ENCODE results near the gene EWSR1. TPM values are rescaled to one million over a fixed set of nuclear protein-coding genes. Genes with fewer than 3 reads are reported as not detected.

The EWSR1 gene
- total and polyA plus RNA-seq, 2 of the 4 experiments (the other 2 are of a cell fraction): 243 to 518 TPM

- Histone ChIP-seq H3K36me3 (ENCODE audit: control insufficient read depth, insufficient read depth, low read length) (peaks cover 62% of the 10 kb centered on the region), H2BK120ac (ENCODE audit: low read depth, low read length) (no peak overlapping the region), H4K20me1 (ENCODE audit: insufficient read depth, low read length) (peaks cover 56% of the 10 kb centered on the region), H3K4me2 (ENCODE audit: low read depth, low read length) (no peak overlapping the region), H3K27me3 (ENCODE audit: control insufficient read depth, insufficient read depth, low read length) (no peaks in the 10 kb centered on the region), H4K5ac (ENCODE audit: low read depth, low read length) (no peak overlapping the region), H3K9ac (ENCODE audit: low read depth, low read length) (no peak overlapping the region), H4K8ac (ENCODE audit: low read depth in 2 of 2, low read length in 2 of 2) (no peak overlapping the region), H3K56ac (ENCODE audit: extremely low read depth, insufficient read depth, low read length) (no peak overlapping the region), H4K91ac (ENCODE audit: insufficient read depth, low read depth, low read length) (no peak overlapping the region), H2BK5ac (ENCODE audit: low read depth, low read length, poor library complexity, severe bottlenecking) (no peak overlapping the region), H3K79me1 (ENCODE audit: low read depth in 1 of 2, low read length in 2 of 2) (peaks cover 44 to 51% of the 10 kb centered on the region in 2 experiments), H2BK20ac (ENCODE audit: low read depth, low read length) (no peak overlapping the region), H3K18ac (ENCODE audit: low read depth, low read length) (no peak overlapping the region), H3K14ac (replicated peaks; ENCODE audit: low read depth, low read length) (no peak overlapping the region), H2AFZ (replicated peaks; ENCODE audit: low read length, poor library complexity) (no peak overlapping the region), H3K4me1 (ENCODE audit: control insufficient read depth, insufficient read depth, low read length) (no peaks in the 10 kb centered on the region), H2BK15ac (ENCODE audit: low read depth, low read length) (no peak overlapping the region), H3K9me3 (ENCODE audit: control insufficient read depth, insufficient read depth, low read length) (no peaks in the 10 kb centered on the region), H3K27ac (ENCODE audit: insufficient read depth, low read length) (no peak overlapping the region), H3K23ac (ENCODE audit: low read depth, low read length) (no peak overlapping the region), H2AK5ac (ENCODE audit: low read depth, low read length) (no peak overlapping the region), H3K4ac (ENCODE audit: low read depth, low read length) (no peak overlapping the region), H3K9me1 (ENCODE audit: insufficient read depth, low read length) (no peaks in the 10 kb centered on the region; the same call in 1 of the 2 replicates), H2AK9ac (replicated peaks; ENCODE audit: low read depth, low read length, poor library complexity) (no peak overlapping the region), H3K4me3 (ENCODE audit: insufficient read depth, low read depth, low read length) (no peak overlapping the region)
- no TSS peak for BruUV-seq (replicated peaks)
- dilution Hi-C loops (cut with HindIII; ENCODE audit: low sequenced_read_pairs, unreplicated experiment) (no loop called here), intact Hi-C loops (cut with micrococcal nuclease) (no loop called here), in situ Hi-C loops (cut with MboI; ENCODE audit: low sequenced_read_pairs) (no loop called here)
- no CpG with 5 or more reads among the region's 7 CpGs for WGBS, 2 experiments (ENCODE audit: extremely low coverage in 2 of 2, insufficient read length in 1 of 2)
- ChIA-PET CTCF (no interaction called here), POLR2A (ENCODE audit: unreplicated experiment) (no interaction called here)
- DNase-seq (no peak), ATAC-seq (ENCODE audit: low read depth) (no peak)
- TF ChIP-seq ELK1 (IDR thresholded peaks at IDR 0.05; ENCODE audit: borderline replicate concordance, low read depth, low read length) (no peak), CHD1 (IDR thresholded peaks at IDR 0.05; ENCODE audit: low read depth, low read length) (no peak), SMC3 (IDR thresholded peaks at IDR 0.05; ENCODE audit: low read depth, low read length) (no peak), BHLHE40 (IDR thresholded peaks at IDR 0.05; ENCODE audit: low read depth, low read length) (no peak), USF2 (IDR thresholded peaks at IDR 0.05; ENCODE audit: low read depth, low read length) (no peak), NFE2L2 (IDR thresholded peaks at IDR 0.05; ENCODE audit: low read depth, low read length) (no peak), POLR2A (IDR thresholded peaks at IDR 0.05; ENCODE audit: low read depth, low read length) (no peak), MAZ (IDR thresholded peaks at IDR 0.05; ENCODE audit: borderline replicate concordance, low read depth, low read length) (no peak), RAD21 (IDR thresholded peaks at IDR 0.05; ENCODE audit: low read length) (no peak), MXI1 (IDR thresholded peaks at IDR 0.05; ENCODE audit: borderline replicate concordance, low read depth, low read length) (no peak), RFX5 (IDR thresholded peaks at IDR 0.05; ENCODE audit: low read depth, low read length) (no peak), CEBPB (IDR thresholded peaks at IDR 0.05; ENCODE audit: low read depth, low read length) (no peak), FOS (IDR thresholded peaks at IDR 0.05; ENCODE audit: low read depth, low read length) (no peak), MAFK (IDR thresholded peaks at IDR 0.05; ENCODE audit: low read depth, low read length) (no peak), RCOR1 (IDR thresholded peaks at IDR 0.05; ENCODE audit: insufficient replicate concordance, low read length) (no peak), CTCF (conservative IDR thresholded peaks at IDR 0.05; ENCODE audit: low read depth, low read length) (no peak)
Observed at GRCh38 chr22:29291215-29291614, 23.1 kb downstream of the EWSR1 start.

Data from IMR-90 (cell line).